MCF 10A (cell line): ENCODE measurements around the gene LRCOL1. TPM values are rescaled to one million over a fixed set of nuclear protein-coding genes. Genes with fewer than 3 reads are reported as not detected.

Experiments
- BruUV-seq: library from RNA; stranded (reverse); fragments of 400-500 nt; replicated peaks from 2 replicates; lab custom pipeline; 2021; lab: Mats Ljungman, UMichigan
- CTCF ChIA-PET: fragments of 300-600 bp; sonication (Branson Sonifier 250); formaldehyde crosslinking; extraction: SDS; loops from one replicate; lab custom pipeline; 2021; ENCODE audit warnings: antibody characterized with exemption, inconsistent platforms; lab: Yijun Ruan, JAX
- POLR2A ChIA-PET: fragments of 300-600, 350-650 bp; sonication (Branson Sonifier 250); formaldehyde crosslinking; extraction: SDS; loops from one replicate; lab custom pipeline; 2020; ENCODE audit warnings: antibody characterized with exemption, inconsistent platforms; lab: Yijun Ruan, JAX
- DNase-seq: peaks from one replicate; pipeline ENCODE4 v3.0.0-alpha.2; 2018; ENCODE audit not compliant: unreplicated experiment
- H3K27ac Mint-ChIP-seq: one replicate; pipeline ENCODE4 v1.8.0; 2022; ENCODE audit warnings: mild to moderate bottlenecking, low read depth, mixed read lengths; ENCODE audit not compliant: unreplicated experiment
- H3K27me3 Mint-ChIP-seq: one replicate; pipeline ENCODE4 v1.8.0; 2022; ENCODE audit warnings: mixed read lengths; ENCODE audit not compliant: insufficient read depth, unreplicated experiment
- H3K36me3 Mint-ChIP-seq: one replicate; pipeline ENCODE4 v1.8.0; 2022; ENCODE audit warnings: mild to moderate bottlenecking, moderate library complexity, mixed read lengths; ENCODE audit not compliant: insufficient read depth, unreplicated experiment
- H3K4me1 Mint-ChIP-seq: one replicate; pipeline ENCODE4 v1.8.0; 2022; ENCODE audit warnings: mixed read lengths; ENCODE audit not compliant: insufficient read depth, unreplicated experiment
- H3K4me3 Mint-ChIP-seq: one replicate; pipeline ENCODE4 v1.8.0; 2022; ENCODE audit warnings: mild to moderate bottlenecking, moderate library complexity, mixed read lengths; ENCODE audit not compliant: unreplicated experiment
- H3K9me3 Mint-ChIP-seq: one replicate; pipeline ENCODE4 v1.8.0; 2022; ENCODE audit warnings: mixed read lengths; ENCODE audit not compliant: unreplicated experiment
- CTCF ChIP-seq: fragments of 200-600 bp; IDR thresholded peaks from one replicate; pipeline ENCODE4 v1.8.0; 2022; ENCODE audit warnings: antibody characterized with exemption, mild to moderate bottlenecking; ENCODE audit not compliant: unreplicated experiment
- intact Hi-C: fragments of 100-400 bp; cut with micrococcal nuclease; formaldehyde crosslinking; loops from 2 replicates; pipeline ENCODE4 v1.14.1; 2022
- total RNA-seq: library from RNA; stranded (reverse); gene quantifications from 2 replicates; pipeline ENCODE4 v1.2.3, GENCODE V29; 2022

LRCOL1 gene
- total RNA-seq, 1 experiment from 2014 or later: not detected

- CTCF ChIA-PET: no interaction called here
- Mint-ChIP-seq H3K27ac (no peak overlapping the region), H3K27me3 (no peaks in the 10 kb centered on the region), H3K9me3 (no peaks in the 10 kb centered on the region), H3K4me3 (no peak overlapping the region), H3K4me1 (no peaks in the 10 kb centered on the region), H3K36me3 (peaks cover 16% of the 10 kb centered on the region)
- POLR2A ChIA-PET: no interaction called here
- no peak for DNase-seq
- intact Hi-C loops: no loop called here
- BruUV-seq: no TSS peak
- no peak for TF ChIP-seq CTCF
Observed at GRCh38 chr12:132584429-132584828, 26.0 kb downstream of the LRCOL1 start.

- TF ChIP-seq CTCF: no peak
- no peaks in the 10 kb centered on the region for H3K4me1 Mint-ChIP-seq
- intact Hi-C loops: no loop called here
- no peaks in the 10 kb centered on the region for H3K9me3 Mint-ChIP-seq
- H3K27ac Mint-ChIP-seq: no peak overlapping the region
- H3K4me3 Mint-ChIP-seq: no peak overlapping the region
- peaks cover 18% of the 10 kb centered on the region for H3K36me3 Mint-ChIP-seq
- ChIA-PET POLR2A (no interaction called here), CTCF (no interaction called here)
- BruUV-seq: TSS peak; percentile 63
- DNase-seq: no peak
- H3K27me3 Mint-ChIP-seq: no peaks in the 10 kb centered on the region
Observed at GRCh38 chr12:132583736-132584135, 26.6 kb downstream of the LRCOL1 start.

DNA sequence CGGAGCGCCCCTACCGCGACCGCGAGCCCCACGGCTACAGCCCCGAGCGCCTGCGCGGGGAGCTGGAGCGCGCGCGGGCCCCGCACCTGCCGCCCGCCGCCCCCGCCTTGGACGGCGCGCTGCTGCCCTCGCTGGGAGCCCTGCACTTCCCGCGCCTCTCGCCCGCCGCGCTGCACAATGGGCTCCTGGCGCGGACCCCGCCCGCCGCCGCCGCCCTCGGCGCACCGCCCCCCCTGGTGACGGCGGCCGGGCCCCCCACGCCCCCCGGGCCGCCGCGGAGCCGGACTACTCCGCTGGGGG is 27.0 kb downstream of the LRCOL1 start:
- DNase-seq: no peak
- H3K36me3 Mint-ChIP-seq: peaks cover 18% of the 10 kb centered on the region
- H3K27ac Mint-ChIP-seq: no peak overlapping the region
- CTCF ChIA-PET: no interaction called here
- H3K4me1 Mint-ChIP-seq: no peaks in the 10 kb centered on the region
- POLR2A ChIA-PET: no interaction called here
- TF ChIP-seq CTCF: no peak
- no TSS peak for BruUV-seq
- H3K27me3 Mint-ChIP-seq: no peaks in the 10 kb centered on the region
- intact Hi-C loops: no loop called here
- H3K4me3 Mint-ChIP-seq: no peak overlapping the region
- no peaks in the 10 kb centered on the region for H3K9me3 Mint-ChIP-seq

DNA sequence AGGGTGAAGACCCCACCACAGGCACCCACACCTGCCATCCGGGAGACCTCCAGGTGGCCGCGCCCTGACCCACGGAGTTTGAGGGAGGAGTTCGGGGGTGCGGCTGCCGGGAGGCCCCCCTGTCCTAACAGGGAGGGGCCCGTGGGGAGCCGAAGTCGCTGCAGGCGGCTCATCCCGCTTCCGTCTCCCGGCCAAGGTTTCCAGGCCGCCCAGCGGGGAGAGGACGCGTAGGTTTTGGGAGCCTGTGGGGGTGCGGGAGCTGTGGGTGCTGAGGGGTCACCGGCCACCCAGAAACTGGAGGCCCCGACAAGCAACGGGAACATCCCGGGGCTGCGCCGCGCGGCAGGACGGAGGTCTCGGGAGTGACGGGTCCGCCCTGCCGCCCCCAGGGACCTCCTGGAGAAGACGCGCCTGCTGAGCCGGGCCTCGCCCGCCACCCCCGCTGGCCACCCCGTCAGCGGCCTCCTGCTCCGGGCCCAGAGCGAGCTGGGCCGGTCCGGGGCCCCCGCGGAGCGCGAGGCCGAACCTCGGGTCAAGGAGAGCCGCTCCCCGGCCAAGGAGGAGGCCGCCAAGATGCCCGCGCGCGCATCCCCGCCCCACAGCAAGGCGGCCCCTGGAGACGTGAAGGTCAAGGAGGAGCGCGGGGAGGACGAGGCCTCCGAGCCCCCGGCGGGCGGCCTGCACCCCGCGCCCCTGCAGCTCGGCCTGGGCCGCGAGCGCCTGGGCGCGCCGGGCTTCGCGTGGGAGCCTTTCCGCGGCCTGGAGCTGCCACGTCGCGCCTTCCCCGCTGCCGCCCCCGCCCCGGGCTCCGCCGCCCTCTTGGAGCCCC is 27.6 kb downstream of the LRCOL1 start:
- no peak for TF ChIP-seq CTCF
- H3K27ac Mint-ChIP-seq: no peak overlapping the region
- intact Hi-C loops: no loop called here
- no peaks in the 10 kb centered on the region for H3K4me1 Mint-ChIP-seq
- no peak for DNase-seq
- ChIA-PET CTCF (interaction anchor here (0.6 kb wide), 2 partner anchors 18 to 20 kb away, joined by 3 to 4 read pairs; no protein-coding TSS in a partner anchor), POLR2A (no interaction called here)
- no TSS peak for BruUV-seq
- H3K9me3 Mint-ChIP-seq: no peaks in the 10 kb centered on the region
- no peaks in the 10 kb centered on the region for H3K27me3 Mint-ChIP-seq
- H3K36me3 Mint-ChIP-seq: peaks cover 18% of the 10 kb centered on the region
- no peak overlapping the region for H3K4me3 Mint-ChIP-seq
